IPS-18c (cell line): ENCODE measurements around the gene CAPZB.

Experiments
- H3K4me3 ChIP-seq: 2 replicates; pipeline ENCODE4 v1.7.0; 2013; ENCODE audit warnings: low read depth, mild to moderate bottlenecking, low read length, moderate library complexity; ENCODE audit not compliant: insufficient read depth
- H3K9me3 ChIP-seq: one replicate; pipeline ENCODE4 v1.6.1; 2013; ENCODE audit warnings: mild to moderate bottlenecking, low read length, moderate library complexity; ENCODE audit not compliant: control insufficient read depth, insufficient read depth

The CAPZB gene

GRCh38 chr1:19444296-19445021 lies 40.9 kb downstream of the CAPZB start:
- H3K4me3 ChIP-seq: no peak overlapping the region

GRCh38 chr1:19443326-19443725 lies 42.0 kb downstream of the CAPZB start:
- H3K4me3 ChIP-seq: no peak overlapping the region
- H3K9me3 ChIP-seq: no peaks in the 10 kb centered on the region

More at GRCh38 chr1:19444296-19445021, 40.9 kb downstream of the CAPZB start:
- no peaks in the 10 kb centered on the region for H3K9me3 ChIP-seq

- no peaks in the 10 kb centered on the region for H3K9me3 ChIP-seq
- H3K4me3 ChIP-seq: no peak overlapping the region
Observed at GRCh38 chr1:19442154-19443096, 42.9 kb downstream of the CAPZB start.

- no peaks in the 10 kb centered on the region for H3K9me3 ChIP-seq
- H3K4me3 ChIP-seq: no peak overlapping the region
Observed at GRCh38 chr1:19441048-19441780, 44.1 kb downstream of the CAPZB start.

- H3K9me3 ChIP-seq: no peaks in the 10 kb centered on the region
- no peak overlapping the region for H3K4me3 ChIP-seq
Observed at GRCh38 chr1:19439464-19440171, 45.7 kb downstream of the CAPZB start.

GRCh38 chr1:19438516-19439195 lies 46.7 kb downstream of the CAPZB start:
- Histone ChIP-seq H3K9me3 (no peaks in the 10 kb centered on the region), H3K4me3 (no peak overlapping the region)

- Histone ChIP-seq H3K4me3 (no peak overlapping the region), H3K9me3 (no peaks in the 10 kb centered on the region)
Observed at GRCh38 chr1:19437891-19438294, 47.4 kb downstream of the CAPZB start.

GRCh38 chr1:19436716-19437476 lies 48.4 kb downstream of the CAPZB start:
- no peak overlapping the region for H3K4me3 ChIP-seq
- no peaks in the 10 kb centered on the region for H3K9me3 ChIP-seq

GRCh38 chr1:19435851-19436455 lies 49.4 kb downstream of the CAPZB start:
- no peak overlapping the region for H3K4me3 ChIP-seq
- H3K9me3 ChIP-seq: no peaks in the 10 kb centered on the region

- Histone ChIP-seq H3K9me3 (no peaks in the 10 kb centered on the region), H3K4me3 (no peak overlapping the region)
Observed at GRCh38 chr1:19435181-19435580, 50.2 kb downstream of the CAPZB start.

- Histone ChIP-seq H3K4me3 (no peak overlapping the region), H3K9me3 (no peaks in the 10 kb centered on the region)
Observed at GRCh38 chr1:19433719-19433998, 51.7 kb downstream of the CAPZB start.

GRCh38 chr1:19432943-19433718 lies 52.2 kb downstream of the CAPZB start:
- no peak overlapping the region for H3K4me3 ChIP-seq
- H3K9me3 ChIP-seq: no peaks in the 10 kb centered on the region

GRCh38 chr1:19430121-19431068 lies 54.9 kb downstream of the CAPZB start:
- H3K4me3 ChIP-seq: no peak overlapping the region

GRCh38 chr1:19429611-19430010 lies 55.7 kb downstream of the CAPZB start:
- Histone ChIP-seq H3K9me3 (no peaks in the 10 kb centered on the region), H3K4me3 (no peak overlapping the region)

More at GRCh38 chr1:19430121-19431068, 54.9 kb downstream of the CAPZB start:
- H3K9me3 ChIP-seq: no peaks in the 10 kb centered on the region
